GM18526 (cell line): Measurements from ENCODE around the gene LRRK1.

Source experiments
- POLR2A ChIP-seq: IDR thresholded peaks from 3 replicates; pipeline ENCODE4 v1.6.1; 2011; ENCODE audit not compliant: insufficient read length; ENCODE audit errors: extremely low read depth

The LRRK1 gene

GRCh38 chr15:101036189-101036588, 117.0 kb downstream of the LRRK1 start:
- no peak for TF ChIP-seq POLR2A

- no peak for TF ChIP-seq POLR2A
Observed at GRCh38 chr15:101037090-101037830, 118.1 kb downstream of the LRRK1 start.

- TF ChIP-seq POLR2A = no peak
Observed at GRCh38 chr15:101038327-101039003, 119.3 kb downstream of the LRRK1 start.

GRCh38 chr15:101039461-101039860, 120.3 kb downstream of the LRRK1 start:
- TF ChIP-seq POLR2A = no peak

GRCh38 chr15:101042320-101042719, 123.2 kb downstream of the LRRK1 start:
- no peak for TF ChIP-seq POLR2A

GRCh38 chr15:101043011-101043410, 123.9 kb downstream of the LRRK1 start:
- TF ChIP-seq POLR2A = no peak

- TF ChIP-seq POLR2A = no peak
Observed at GRCh38 chr15:101043911-101044624, 124.9 kb downstream of the LRRK1 start.

GRCh38 chr15:101044625-101045235, 125.6 kb downstream of the LRRK1 start:
- TF ChIP-seq POLR2A = no peak

GRCh38 chr15:101045236-101045646, 126.1 kb downstream of the LRRK1 start:
- no peak for TF ChIP-seq POLR2A

GRCh38 chr15:101045835-101046691, 126.9 kb downstream of the LRRK1 start:
- no peak for TF ChIP-seq POLR2A

- TF ChIP-seq POLR2A = no peak
Observed at GRCh38 chr15:101046826-101047225, 127.7 kb downstream of the LRRK1 start.

GRCh38 chr15:101047301-101047781, 128.2 kb downstream of the LRRK1 start:
- no peak for TF ChIP-seq POLR2A

- no peak for TF ChIP-seq POLR2A
Observed at GRCh38 chr15:101048176-101048575, 129.0 kb downstream of the LRRK1 start.

- TF ChIP-seq POLR2A = no peak
Observed at GRCh38 chr15:101048581-101049030, 129.4 kb downstream of the LRRK1 start.
